Measurements from ENCODE around the gene SMIM41.
A peak's percentile ranks its signal among the peaks of the same experiment; 100 is the strongest.

- TF ChIP-seq CTCF (IDR thresholded peaks at IDR 0.05) (no peak), POLR2AphosphoS5 (IDR thresholded peaks at IDR 0.05; ENCODE audit: insufficient read depth in 1 of 2, low read depth in 1 of 2) (peak in 1 of 2 donors; percentile 85)
Measured at GRCh38 chr12:52056801-52057637, 22.5 kb upstream of the SMIM41 start.
